RCC 7860 (cell line): ENCODE data around the gene ZBTB7B.

Experiments used
- DNase-seq: peaks from one replicate; pipeline ENCODE4 v3.0.0-alpha.2; 2015; ENCODE audit warnings: low spot score
- FAIRE-seq: peaks from 2 replicates; lab custom pipeline; 2012; peaks lifted over from hg19 to GRCh38; lab: Jason Lieb, UNC

The ZBTB7B gene

DNA sequence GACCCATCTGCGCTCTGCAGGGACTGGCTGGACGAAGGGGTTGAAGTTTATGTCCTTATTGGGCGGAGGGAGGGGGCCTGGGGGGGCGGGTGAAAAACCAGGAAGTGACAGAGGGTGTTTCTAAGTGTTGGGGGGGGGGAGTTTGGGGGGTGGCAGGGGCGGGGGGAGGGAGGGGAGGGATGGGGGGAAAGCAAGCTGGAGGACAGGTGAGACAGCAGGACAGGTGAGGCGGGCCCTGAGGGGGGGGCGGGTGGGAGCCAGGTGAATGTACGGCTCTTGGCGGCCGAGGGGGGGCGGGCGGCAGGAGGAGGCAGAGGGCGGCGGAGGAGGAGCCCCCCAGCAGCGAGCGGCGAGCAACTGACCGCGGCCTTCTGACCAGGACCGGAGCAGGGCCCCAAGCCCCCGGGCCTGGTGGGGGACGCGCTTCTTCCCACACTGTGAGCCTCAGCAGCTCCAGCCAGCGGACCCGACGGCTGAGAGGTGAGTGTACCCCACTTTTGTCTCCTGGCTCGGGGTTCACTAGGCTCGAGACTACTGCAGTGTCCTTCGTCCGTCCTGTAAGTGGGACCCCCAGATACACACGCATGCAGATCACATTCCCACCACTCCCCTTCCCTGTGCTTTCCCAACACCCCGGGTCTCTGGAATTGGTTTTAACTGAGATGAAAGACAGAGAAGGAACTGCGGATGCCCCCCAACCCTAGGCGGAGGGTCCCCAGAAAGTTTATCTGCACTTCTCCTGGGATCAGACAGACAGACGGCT is at the start of gene ZBTB7B:
TSS of gene ZBTB7B (plus strand) at position 339 of the 763 bp plus-strand sequence. CDS start 11,859 bp downstream, outside the sequence.
- DNase-seq = no peak
- FAIRE-seq = no peak

DNA sequence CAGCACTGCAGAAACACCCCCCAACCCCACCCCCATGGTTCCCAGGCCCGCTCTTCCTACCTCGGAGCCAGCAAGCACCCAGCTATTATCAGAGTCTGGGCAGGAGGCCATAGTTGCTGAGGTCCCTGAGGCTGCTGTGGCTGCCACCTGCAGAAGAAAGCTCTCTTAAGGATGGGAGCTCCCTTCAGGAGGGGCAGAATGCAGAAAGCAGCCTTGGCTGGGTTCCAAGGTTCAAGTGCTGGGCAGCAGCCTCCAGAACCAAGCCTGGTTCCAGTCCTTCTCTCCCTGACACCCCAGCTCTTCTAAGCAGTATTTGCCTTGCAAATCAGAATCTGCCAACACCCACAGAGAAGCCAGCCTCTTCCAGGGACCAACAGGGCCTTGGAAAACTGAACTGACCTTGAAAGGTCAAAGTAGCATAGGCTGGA is 49.0 kb upstream of the ZBTB7B start:
- no peak for FAIRE-seq
- no peak for DNase-seq

DNA sequence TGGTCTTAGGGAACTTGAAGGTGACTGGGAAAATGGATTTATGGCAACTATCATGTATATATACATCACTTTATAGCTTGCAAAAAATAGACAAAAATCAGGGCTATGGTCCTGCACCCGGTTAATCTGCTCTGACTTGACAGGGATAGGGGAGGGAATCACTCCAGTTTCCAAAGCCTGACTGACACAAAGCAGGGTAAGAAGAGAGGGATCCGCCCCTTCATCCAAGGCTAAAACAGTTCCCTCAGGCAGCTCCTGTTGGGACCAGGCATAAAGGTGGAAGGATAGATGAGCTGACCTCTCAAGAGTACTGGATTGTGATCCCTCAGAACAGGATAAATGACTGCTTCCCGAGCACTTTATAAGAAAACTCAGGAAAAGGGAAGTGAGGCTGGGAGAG is 48.1 kb upstream of the ZBTB7B start:
- no peak for FAIRE-seq
- no peak for DNase-seq

DNA sequence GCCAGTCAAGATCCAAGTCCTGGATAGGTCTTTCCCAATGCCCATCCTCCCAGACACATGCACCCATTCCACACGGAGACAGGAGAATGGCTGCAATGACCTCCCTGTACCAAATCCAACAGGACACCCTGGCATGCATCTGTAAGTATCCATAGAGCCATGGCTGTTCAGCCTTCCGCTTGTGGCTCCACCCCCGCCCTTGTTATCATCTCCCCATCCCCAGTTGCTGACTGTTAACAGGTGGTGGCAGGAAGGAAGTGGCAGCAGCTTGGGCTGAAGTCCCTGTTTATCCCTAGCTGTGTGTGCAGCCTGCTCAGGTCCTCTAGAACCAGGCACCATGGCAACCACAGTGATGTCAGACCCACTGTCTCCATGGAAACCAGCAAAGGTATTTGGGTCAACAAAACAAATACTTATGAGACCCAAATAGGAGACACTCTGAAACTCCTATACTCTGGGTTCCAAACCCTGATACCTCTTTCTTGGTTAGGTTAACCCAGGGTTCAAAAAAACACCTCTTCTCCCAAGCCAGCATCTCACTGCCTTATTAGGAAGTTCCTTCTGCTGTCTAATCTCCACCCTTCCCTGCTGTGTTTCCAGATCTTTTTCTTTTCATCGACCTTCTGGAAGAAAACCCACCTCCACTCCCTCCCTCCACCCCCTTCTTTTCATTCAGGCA is 47.4 kb upstream of the ZBTB7B start:
- peak; percentile 56 for DNase-seq
- FAIRE-seq = no peak

DNA sequence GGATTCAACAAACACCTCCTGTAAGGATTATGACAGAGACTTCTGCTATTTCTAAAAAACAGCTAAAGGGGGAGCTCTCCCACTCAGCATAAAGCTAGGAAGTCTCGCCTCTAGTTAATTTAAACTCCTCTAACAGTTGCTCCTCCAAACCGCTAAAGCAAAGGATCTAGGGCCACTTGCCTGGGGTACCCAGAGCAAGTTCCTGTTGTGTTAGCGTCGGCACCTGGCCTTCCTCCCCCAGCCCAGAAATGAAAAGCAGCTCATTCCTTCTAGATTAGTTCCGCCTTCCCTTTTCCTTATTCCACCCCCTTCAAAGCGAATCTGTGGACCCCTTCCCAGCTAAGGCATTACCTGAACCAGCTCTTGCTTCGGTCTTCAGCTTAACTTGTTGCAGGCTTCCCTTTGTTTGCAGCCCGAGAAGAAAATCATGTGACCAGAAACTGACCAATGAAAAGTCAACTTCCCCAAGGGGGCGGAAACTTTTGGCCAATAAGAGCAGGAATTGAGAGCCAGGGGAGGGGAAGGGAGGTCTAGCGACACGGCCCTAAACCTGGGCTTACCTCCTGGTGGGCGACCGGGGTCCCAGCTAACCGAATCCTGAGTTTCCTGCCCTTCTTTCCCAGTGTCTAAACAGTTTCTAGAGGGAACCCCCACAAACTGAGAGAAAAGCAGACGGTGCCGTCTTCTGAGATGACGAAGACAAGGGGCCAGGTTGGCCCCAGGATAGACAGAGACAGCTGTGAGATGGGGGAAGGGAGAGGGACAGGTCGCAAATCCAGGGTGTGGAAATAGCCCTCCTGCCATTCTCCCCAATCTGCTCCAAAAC is 46.7 kb upstream of the ZBTB7B start, which contains the start of gene PBXIP1:
TSS of gene PBXIP1 (minus strand) at position 382 of the 826 bp plus-strand sequence. CDS start 2,378 bp downstream, outside the sequence.
- peak; percentile 75 for DNase-seq
- peak; percentile 74 for FAIRE-seq

DNA sequence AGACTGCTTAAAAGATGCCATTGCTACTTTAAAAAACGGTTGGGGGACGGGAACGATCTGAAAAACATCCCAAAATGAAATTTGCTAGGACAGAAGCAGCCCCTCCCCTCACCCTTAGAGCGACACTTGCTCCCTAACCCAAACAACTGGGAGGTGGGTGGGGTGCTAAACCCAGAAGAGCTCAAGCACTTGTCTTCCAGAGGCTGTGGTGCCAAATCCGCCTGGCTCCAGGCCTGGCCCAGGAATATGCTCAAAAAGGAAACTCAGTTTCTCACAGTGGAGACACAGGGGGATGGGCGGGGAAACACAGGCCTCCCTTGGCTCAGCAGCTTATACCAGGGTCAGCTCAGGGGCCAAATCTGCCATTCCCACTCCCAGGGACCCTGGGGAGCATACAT is 46.1 kb upstream of the ZBTB7B start:
- FAIRE-seq = no peak
- no peak for DNase-seq

DNA sequence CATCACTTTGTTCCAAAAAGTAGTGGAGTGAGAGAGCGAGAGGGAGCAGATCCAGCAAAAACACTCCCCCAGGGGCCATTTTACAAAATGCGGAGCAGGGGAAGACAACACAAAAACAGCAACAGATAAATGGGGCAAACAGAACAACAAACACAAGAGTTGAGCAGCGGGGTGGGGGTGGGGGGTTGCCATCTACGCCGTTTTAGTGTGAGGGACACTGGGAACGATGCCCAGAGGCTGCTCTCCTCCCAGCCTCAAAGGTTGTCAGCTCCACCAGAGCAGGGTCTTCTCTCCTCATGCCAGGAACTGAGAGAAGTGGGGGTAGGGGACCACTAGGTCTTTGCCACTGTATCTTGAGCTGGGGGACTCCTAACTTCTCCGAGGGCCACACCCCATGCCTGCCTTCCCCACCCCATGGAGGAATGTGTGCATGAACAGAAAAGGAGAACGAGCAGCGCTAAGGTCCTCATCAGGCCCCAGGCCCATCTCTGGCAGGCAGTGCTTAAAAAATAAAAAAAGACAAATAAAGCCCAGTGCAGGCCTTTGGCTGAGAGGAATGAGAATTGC is 45.4 kb upstream of the ZBTB7B start:
- DNase-seq (no peak), FAIRE-seq (no peak)

DNA sequence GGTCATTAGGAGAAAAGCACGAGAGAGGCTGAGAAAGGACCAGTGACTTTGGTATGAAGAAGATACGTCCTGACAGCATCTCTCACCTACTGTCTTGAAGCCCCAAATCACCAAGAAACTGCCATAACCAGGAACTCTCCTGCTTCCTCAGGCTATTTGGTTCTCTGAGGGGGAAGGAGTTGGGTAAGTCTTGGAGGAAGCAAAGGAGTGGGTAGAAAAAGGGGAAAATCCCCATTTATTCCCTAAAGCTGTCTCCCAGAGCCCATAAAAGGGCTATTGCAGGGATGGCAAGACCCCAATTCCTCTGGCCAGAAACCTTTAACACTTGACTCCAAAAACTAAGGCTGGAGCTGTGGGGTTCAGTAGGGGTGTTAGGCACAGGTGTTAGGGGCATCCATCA is 44.6 kb upstream of the ZBTB7B start:
- no peak for FAIRE-seq

DNA sequence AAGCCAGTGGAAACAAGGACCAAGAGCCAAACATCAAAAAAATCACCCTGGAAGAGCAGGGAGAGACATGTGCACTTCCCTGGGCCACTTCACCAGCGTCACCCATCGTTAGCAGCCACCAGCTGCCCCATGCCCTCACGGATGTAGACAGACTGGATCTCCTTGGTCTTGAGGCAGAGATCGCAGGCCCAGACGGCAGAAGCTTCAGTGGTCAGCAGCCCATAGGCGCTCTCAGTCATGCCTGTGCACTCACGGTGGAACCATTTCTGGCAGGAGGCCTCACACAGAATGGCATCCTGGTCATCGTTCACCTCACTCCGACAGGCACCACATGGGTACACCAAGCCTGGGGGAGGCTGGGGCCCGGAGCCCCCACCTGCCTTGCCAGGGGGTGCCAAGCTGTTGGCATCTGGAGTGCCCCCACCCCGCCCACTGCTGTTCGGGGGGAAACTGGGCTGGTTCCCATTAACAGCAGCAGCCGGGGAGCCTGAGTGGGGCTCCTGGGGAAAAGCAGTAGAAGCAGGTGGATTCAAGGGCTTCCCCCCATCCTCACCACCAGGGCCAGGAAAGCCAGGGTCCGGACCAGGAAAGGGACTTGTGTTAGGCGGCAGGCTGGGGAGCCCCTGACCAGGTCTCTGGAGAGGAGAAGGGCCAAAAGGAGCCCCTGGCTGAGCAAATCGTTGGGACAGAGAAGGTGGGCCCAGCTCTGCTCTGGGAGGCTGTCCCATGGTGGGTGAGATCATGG is 43.7 kb upstream of the ZBTB7B start:
- DNase-seq (no peak), FAIRE-seq (no peak)

More for the DNA sequence above, 44.6 kb upstream of the ZBTB7B start:
- DNase-seq = no peak

DNA sequence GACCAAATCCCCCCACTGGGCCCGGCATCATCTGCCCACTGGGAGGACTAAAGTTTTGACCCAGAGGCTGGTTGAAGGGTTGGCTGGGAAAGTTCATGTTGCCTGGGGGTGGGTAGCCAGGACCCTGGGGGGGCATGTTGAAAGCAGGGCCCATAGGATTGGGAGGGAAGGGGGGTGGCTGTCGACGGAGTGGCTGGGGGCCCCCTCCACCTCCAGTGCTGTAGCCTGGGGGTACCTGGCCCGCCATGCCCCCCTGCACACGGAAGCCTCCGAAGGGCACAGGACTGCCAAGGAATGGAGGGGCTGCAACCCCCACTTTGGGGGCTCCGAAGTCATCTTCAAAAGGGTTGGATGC is 43.2 kb upstream of the ZBTB7B start:
- DNase-seq = no peak
- no peak for FAIRE-seq

DNA sequence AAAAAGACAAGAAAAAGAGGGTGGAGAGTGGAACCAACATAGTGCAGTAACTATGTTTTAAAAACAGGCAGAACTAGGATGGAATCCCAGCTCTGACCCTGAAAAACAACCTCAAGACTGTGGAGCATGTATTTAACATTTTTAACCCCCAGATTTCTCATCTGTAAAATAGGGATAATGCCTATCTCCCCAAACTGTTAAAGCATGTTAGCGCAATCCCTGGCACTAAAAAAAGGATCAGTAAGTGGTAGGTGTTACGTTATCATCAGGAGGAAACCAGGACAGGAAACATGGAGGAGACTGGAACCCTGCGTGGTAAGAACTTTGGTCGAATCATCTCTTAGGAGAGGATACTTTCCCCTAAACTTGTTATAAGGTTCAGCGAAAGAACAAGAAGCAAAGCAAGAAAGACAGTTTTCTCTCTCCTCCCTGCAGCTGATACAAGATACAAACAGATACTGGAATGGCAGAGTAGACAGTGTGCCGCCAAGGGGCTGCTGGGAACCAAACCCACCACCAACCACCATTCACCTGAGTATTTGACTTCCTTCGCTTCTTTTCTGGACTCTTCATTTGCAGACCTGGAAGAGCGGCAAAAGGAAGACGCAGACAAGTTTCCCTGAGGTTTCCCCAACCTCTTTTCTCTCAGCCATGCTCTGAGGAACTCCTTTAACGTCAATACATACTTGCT is 42.0 kb upstream of the ZBTB7B start:
- no peak for FAIRE-seq

DNA sequence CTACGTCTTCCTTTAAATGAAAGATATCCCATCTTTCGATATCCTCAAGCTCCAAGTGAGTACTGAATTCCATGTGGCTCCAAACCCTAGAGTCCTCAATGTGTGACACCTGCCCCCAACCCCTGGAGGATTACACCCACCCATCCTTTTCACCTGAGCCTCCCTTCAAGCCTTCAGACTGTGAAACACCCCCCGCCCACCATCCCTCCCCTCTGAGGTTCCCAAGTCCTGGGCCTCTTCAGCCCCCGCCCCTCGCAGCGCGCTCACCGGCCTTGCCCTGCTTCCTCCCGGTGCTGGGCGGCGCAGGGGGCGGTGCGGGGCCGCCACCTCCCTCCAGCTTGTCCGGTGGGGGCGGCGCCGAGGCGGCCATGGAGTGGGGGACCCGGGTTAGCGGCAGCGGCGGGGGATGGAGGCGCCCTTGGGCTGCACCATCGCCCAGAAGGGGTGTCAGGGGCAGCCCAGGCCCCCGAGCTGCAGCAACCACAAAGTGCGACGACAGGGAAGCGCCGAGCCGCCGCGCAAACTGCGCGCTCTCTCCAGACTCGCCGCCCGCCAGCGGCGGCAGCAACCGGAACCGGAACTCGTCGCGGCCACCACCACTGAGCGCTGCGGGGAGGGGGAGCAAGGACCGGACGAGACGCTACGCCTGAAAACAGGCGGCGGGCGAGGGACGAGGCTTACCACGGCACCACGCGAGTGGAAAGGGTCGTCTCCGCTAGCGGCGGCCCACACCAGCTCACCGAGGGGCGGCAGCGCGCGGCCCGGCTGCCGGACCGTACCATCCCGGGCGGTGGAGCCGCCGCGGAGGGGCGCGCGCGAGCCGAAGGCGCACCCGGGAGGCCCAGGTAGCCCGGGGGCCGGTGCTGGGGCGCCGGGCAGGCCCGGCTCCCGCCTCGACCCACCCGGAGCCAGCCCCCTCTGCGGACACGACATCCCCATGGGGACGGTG is 41.1 kb upstream of the ZBTB7B start, which contains the start of gene PYGO2:
TSS of gene PYGO2 (minus strand) at position 576 of the 949 bp plus-strand sequence. CDS start at position 370, 206 bp downstream.
- DNase-seq (peak; percentile 59), FAIRE-seq (no peak)

More for the DNA sequence above, 42.0 kb upstream of the ZBTB7B start:
- no peak for DNase-seq

DNA sequence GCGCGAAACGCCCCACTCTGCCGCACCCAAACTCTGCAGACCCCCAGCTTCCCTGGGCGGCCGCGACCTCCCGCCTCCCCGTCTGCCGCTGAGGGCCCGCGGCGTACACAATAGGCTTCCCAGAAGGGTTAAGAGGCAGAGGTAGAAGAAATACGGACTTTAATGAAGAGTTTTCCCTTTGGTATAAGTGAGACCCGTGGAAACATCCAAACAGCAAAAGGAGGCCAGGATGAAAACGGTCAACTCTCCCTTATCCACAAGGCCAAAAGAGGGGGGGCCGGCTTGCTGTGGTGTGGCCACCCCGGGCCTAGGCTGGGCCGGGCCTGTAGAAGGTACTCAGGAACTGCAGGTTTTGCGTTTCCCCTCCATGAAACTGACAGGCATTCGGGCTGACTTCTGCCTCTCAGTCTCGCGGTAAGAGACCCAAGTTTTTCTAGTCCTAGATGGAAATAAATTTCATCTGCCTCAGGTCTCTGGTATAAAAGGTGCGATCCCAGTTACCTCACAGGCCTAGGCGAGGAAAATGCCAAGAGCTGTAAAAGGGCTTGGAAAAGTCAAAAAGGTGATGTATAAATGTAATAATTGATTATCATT is 40.3 kb upstream of the ZBTB7B start:
- DNase-seq (peak; percentile 11), FAIRE-seq (no peak)

DNA sequence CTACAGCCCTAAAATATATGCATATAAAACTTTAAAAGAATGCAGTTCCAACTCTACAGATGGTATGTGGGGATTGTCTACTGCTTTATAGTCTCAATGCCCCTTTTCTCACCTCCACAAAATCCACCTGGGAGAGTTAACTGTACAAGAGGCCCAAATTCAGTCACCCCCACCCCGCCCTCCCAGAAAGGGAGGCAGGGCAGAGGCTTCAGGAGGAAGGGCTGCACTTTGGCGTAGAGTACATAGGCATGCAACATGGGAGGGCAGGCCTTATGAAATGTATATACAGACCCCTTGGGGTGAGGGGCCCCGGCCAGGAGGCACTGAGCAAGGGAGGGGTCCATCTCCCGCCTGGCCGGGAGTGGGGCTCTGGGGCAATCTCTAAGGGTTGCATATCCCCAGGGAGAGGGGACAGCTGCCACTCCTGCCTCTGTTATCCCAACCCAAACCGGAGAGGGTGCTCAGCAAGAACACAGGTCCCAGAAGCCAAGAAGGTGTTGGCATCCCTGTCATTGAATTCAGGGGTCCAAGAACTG is 39.7 kb upstream of the ZBTB7B start:
- no peak for FAIRE-seq
- DNase-seq = no peak

DNA sequence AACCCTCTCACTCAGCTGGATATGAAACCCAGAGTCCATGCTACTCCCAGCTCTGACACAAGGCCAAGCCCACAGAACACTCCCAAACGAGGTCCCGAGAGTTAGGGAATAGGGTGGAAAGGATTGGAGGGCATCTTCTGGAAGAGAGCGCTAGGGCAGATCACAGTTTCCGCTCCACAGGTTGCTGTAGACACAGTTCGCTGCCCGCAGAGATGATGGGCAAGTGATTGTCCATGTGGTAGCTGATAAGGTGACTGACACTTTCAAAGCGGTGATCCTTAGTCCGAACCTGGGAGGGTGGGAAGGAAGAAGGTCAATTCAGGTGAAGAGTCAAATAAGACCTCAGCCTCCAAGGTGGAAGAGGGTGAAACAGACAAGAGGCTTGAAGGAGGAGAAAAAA is 39.0 kb upstream of the ZBTB7B start:
- no peak for FAIRE-seq
- DNase-seq = no peak

DNA sequence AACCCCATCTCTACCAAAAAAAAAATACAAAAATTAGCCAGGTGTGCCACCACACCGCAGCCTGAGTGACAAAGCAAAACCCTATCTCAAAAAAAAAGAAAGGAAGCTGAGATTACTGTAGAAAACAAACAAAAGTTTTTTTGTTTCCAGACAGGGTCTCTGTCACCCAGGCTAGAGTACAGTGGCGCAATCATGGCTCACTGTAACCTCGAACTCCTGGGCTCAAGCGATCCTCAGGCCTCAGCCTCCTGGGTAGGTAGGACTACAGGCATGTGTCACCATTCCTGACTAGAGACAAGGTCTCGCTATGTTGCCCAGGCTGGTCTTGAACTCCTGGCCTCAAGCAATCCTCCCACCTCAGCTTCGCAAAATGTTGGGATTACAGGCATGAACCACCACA is 38.2 kb upstream of the ZBTB7B start:
- FAIRE-seq = no peak

DNA sequence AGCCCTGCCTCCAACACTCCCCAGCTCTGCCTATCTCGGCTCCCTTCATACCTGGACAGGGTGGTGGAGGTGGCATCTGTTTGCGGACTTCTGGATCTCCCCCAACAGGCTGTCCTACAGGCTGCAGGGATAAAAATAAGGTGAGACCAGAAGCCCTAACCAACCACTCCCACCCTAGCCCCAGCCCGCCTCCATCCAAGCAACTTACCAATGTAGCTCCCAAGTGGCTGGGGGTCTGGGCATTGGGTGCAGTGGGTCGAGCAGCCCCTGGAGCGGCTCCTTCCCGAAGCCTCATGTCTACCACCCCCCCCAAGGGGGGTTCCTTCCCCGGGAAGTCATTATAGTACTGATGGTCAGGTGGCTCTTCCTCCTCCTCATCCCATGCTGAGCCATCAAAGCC is 36.5 kb upstream of the ZBTB7B start:
- FAIRE-seq (no peak), DNase-seq (no peak)

More for the DNA sequence above, 38.2 kb upstream of the ZBTB7B start:
- no peak for DNase-seq
